NCI-H187 treated with DMSO at 0.1 percent for 48 hours (cell line): ENCODE data around the gene NOL12.
"Not testable (repeated sequence)": the region's sequence is repeated elsewhere in the genome, so short reads cannot be mapped to it uniquely, and the experiment has no call there.

Source experiments
- DNase-seq: peaks from one replicate; lab custom pipeline; 2025; lab: John Stamatoyannopoulos, UW

The NOL12 gene

GRCh38 chr22:37713761-37714160, 27.6 kb downstream of the NOL12 start:
- DNase-seq = no peak

DNA sequence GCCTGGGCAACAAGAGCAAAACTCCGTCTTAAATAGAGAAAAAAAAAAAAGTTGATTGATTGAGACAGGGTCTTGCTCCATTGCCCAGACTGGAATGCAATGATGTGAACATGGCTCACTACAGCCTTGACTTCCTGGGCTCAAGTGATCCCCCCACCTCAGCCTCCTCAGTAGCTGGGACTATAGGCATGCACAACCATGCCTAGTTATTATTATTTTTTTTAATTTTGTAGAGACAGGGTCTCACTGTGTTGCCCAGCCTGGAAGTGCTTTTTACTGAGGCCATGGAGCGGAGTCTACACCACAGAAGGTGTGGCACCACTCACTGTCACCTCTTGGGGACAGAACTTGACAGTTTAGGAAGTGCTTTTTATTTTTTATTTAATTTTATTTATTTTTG, 28.5 kb downstream of the NOL12 start:
- DNase-seq = no peak

DNA sequence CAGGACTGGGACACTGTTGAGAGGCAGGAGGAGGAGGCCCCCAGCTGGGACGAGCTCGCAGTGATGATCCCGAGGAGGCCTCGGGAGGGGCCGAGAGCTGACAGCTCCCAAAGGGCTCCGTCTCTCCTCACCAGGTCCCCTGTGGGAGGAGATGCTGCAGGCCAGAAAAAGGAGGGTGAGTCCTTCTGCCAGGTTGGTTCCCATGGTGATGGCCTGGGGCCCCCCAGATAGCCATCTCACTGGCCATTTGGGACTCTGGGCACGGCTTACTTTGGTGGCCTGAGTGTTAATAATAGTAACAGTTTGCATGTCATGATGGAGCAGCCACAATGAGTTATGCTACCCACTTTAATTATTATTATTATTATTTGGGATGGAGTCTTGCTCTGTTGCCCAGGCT, 29.6 kb downstream of the NOL12 start:
- DNase-seq = no peak

GRCh38 chr22:37716708-37717107, 30.6 kb downstream of the NOL12 start:
- DNase-seq = no peak

GRCh38 chr22:37717235-37717634, 31.1 kb downstream of the NOL12 start:
- not testable (repeated sequence) for DNase-seq

DNA sequence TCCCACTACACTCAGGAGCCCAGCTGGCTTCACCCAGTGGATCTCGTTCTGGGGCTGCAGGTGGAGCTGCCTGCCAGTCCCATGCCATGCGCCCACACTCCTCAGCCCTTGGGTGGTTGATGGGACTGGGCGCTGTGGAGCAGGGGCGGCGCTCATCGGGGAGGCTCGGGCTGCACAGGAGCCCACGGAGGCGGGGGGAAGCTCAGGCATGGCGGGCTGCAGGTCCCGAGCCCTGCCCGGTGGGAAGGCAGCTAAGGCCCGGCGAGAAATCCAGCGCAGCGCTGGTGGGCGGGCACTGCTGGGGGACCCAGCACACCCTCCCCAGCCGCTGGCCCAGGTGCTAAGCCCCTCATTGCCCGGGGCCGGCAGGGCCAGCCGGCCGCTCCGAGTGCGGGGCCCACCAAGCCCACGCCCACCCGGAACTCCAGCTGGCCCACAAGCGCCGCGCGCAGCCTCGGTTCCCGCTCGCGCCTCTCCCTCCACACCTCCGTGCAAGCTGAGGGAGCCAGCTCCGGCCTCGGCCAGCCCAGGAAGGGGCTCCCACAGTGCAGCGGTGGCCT, 31.7 kb downstream of the NOL12 start:
- not testable (repeated sequence) for DNase-seq

- no peak for DNase-seq
These were observed 39.6 kb downstream of the NOL12 start for GRCh38 chr22:37725551-37726240.

DNA sequence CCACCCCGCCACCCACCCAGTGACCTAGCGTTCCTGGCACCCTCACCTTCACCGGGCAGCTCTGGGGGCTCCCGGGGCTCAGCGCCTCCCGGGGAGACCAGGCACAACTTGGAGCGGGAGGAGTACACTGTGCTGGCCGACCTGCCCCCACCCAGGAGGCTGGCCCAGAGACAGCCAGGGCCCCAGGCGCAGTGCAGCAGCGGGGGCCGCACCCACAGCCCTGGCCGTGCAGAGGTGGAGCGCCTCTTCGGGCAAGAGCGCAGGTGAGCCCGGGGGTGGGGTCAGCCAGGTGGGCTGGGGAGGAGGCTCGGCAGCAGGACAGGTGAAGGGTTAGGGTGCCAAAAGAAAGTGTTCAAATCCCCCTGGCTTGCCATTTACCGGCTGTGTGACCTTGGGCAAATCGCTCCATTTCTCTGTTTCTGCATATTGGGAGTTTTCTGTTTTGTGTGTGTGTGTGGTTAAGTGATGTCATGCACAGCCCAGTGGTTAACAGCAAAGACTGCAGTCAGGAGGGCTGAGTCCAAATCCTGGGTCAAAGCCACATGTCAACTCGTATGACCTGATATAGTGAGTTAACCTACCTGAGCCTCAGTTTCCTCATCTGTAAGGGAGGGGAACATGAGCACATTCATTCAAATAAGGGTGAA, 40.2 kb downstream of the NOL12 start:
- DNase-seq = no peak

- no peak for DNase-seq
These were observed 42.5 kb downstream of the NOL12 start for GRCh38 chr22:37728620-37729019.

GRCh38 chr22:37731804-37732471, 45.8 kb downstream of the NOL12 start:
- DNase-seq = no peak

- no peak for DNase-seq
These were observed 46.8 kb downstream of the NOL12 start for GRCh38 chr22:37732699-37733607.

DNA sequence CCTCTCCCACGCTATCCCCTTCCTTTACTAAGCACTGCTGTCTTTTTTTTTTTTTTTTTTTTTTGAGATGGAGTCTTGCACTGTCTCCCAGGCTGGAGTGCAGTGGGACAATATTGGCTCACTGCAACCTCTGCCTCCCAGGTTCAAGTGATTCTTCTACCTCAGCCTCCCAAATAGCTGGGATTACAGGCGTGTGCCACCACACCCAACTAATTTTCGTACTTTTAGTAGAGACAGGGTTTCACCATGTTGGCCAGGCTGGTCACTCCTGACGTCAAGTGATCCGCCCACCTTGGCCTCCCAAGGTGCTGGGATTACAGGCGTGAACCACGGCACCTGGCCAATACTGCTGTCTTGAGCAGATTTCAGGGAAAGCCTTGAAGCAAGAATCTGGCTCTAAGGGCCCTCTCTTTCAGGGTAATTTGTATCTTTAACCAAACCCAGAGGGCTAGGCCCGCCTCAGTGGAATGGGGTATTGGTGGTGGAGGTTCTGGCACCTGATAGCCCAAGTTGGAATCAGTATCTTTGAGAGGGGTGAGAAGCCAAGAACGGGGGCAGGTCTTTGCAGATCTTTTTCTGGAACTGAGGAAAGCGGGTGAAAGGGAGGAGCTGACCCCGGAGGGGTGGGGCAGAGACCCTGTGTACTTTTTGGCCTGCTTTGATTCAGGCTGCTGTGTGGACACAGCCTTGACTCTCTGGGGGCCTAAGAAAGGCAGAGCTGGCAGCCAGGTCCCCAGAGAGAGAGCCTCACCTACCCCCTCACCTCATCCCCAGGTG, 47.7 kb downstream of the NOL12 start:
- no peak for DNase-seq

DNA sequence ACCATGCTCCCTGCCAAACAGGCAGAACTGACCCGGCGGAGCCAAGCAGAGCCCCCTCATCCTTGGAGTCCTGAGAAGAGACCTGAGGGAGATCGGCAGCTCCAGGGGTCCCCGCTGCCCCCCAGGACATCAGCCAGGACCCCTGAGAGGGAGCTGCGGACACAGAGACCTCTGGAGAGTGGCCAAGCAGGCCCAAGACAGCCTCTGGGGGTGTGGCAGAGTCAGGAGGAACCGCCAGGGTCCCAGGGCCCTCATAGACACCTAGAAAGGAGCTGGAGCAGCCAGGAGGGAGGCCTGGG, 48.2 kb downstream of the NOL12 start:
- no peak for DNase-seq

- DNase-seq = no peak
These were observed 48.9 kb downstream of the NOL12 start for GRCh38 chr22:37734964-37735451.

DNA sequence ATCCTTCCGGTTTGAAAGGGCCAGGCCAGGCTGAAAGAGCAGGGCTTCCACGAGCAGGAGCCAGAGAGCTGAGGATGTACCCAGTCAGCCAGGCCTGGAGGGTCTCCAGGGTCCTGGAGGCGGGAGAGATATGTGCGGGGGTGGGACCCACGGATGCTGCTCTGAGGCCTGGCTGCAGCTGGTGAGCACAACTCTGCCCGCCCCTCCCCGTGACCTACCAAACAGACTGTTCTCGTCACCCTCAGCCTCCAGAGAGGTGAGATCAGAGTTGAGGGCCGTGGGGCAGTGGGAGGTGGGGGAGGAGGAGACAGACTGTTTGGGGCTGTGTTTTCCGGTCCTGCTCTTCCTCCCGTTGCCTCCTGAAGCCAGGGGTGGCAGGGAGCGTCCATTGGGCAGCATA, 52.9 kb downstream of the NOL12 start:
- no peak for DNase-seq

DNA sequence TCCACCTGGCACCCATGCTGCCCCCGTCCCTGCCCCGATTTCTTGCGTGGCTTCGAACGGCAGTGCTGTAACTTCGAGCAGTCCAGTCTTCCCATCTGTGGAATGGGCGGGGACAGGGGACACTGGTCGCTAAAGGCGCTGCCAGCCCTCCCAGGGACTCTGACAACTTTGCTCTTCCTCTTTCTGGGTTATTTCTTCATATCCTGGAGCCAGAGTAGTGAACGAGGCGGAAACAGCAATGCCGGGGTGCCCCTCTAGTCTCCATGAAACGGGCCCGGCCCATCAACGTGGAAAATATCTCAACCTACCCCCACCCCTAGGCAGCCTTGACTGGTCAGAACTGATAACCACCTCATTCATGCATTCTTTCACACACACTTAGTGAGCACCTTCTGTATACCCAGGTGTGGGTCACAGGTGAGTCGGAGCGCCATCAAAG, 53.5 kb downstream of the NOL12 start:
- no peak for DNase-seq

DNA sequence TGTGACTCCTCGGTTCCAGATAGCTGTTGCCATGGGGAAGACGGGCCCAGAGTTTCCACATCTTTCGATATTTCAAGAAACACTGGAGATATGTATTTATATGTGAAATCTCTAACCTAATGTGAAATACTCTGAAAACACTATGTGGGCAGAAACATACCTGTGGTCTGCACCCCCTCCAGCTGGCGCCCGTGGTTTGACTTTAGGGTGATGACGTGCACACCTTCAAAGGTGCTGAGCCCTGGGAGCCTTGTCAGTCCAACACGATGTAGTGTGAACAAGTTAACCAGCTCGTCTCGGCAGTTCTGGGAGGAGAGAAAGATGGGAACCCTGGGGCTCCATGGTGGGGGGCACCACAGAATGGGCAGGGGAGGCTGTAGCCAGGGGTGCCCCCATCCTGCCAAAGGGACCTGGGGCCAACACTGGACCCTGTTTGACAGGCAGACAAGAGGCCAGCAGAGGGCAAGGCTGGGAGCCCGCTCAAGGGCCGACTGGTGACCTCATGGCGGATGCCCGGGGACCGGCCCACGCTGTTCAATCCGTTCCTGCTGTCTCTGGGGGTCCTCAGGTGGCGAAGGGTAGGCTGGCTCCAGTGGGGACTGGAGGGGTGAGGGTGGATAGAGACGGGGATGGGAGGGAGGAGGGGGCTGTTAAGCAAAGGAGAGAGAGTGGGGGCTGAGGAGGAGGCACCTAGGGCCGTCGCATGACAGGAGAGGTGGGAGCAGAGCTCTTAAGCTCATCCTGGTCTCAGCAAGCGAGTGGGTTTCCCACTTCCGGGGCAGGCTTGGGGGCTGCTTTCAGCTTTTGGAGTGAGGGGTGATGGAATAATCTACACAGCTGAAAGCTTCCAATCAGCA, 54.5 kb downstream of the NOL12 start:
- no peak for DNase-seq

DNA sequence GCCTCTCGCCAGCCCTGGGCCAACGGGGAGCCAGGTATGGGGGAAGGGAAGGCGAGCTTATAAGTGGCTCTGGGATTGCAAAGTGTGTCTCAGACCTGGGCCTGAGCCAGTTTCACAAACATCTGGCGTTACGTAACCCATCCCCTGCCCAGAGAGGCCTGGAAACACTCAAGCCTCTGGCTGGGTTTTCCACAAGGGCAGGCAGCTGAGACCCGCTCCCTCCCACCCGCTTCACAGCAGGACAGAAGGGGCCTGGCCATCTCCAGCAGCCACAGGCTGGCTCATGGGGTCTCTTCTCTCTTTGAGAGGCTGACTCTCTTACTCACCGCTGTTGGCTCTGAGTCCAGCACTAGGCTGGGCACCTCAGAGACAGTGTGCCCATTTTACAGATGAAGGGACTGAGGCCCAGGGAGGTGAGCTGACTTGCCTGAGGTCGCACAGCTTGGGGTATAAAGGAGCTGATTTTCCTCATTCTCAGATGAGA, 55.2 kb downstream of the NOL12 start:
- peak; percentile 2 for DNase-seq

GRCh38 chr22:37742376-37743171, 56.4 kb downstream of the NOL12 start:
- DNase-seq = no peak
